Pancreas (tissue), 10 donors: ENCODE measurements around the gene PLEKHG4. TPM values are rescaled to one million over a fixed set of nuclear protein-coding genes. Genes with fewer than 3 reads are reported as not detected.

Experiments
- ATAC-seq, 4 donors: fragments of 200-7000 bp; cut with Tn5 transposase; one replicate each; pipeline versions ENCODE4 v1.8.0 to v1.9.1; 2020; ENCODE audit warnings: mild to moderate bottlenecking in 4 of 4, moderate library complexity in 4 of 4
- DNase-seq, 6 donors: peaks; one replicate each; pipeline ENCODE4 v3.0.0-alpha.2; 2020
- FAIRE-seq: peaks from 2 replicates; lab custom pipeline; 2012; peaks lifted over from hg19 to GRCh38; lab: Jason Lieb, UNC
- H3K27ac ChIP-seq, 4 donors: fragments of 200-600 bp; sonication (generic); 1 replicate in 3 of 4; 2 replicates in 1 of 4; pipeline versions ENCODE4 v1.5.0 to v1.8.0; 2020
- H3K27me3 ChIP-seq, 4 donors: fragments of 200-600 bp; one replicate each; pipeline ENCODE4 v1.8.0; 2021
- H3K36me3 ChIP-seq, 3 donors: fragments of 200-600 bp; sonication (generic) in 1 of 3; one replicate each; pipeline versions ENCODE4 v1.5.0 to v1.8.0; 2020 to 2021
- H3K4me1 ChIP-seq, 3 donors: fragments of 200-600 bp; one replicate each; pipeline ENCODE4 v1.8.0; 2021
- H3K4me3 ChIP-seq, 4 donors: fragments of 200-600 bp; sonication (generic) in 2 of 4; one replicate each; pipeline versions ENCODE4 v1.5.0 to v1.8.0; 2020 to 2021
- H3K9me3 ChIP-seq, 4 donors: fragments of 200-600 bp; one replicate each; pipeline ENCODE4 v1.8.0; 2021
- WGBS, 2 donors: extraction: QIAGEN DNeasy Blood & Tissue Kit; methylation state at CpG; one replicate each; pipeline ENCODE4 v1.1.7; 2013; 5-methylcytosine and 5-hydroxymethylcytosine counted together
- intact Hi-C, 3 donors: fragments of 100-400 bp; cut with DNase I; formaldehyde crosslinking; loops; one replicate each; pipeline versions ENCODE4 v1.11.1 to v1.14.2; 2022
- polyA plus RNA-seq, 2 donors: library from polyadenylated mRNA; stranded (reverse); fragments of 200-250 nt; gene quantifications; one replicate each; pipeline ENCODE4 v1.2.3, GENCODE V29; 2013
- total RNA-seq, 6 donors: library from RNA; stranded (reverse); fragmentation: NEBNext Ultra II Directional in 4 of 6; extraction: Animal tissue kit (Norgen Biotek cat#: 25700) in 4 of 6; gene quantifications; one replicate each; pipeline versions ENCODE4 v1.2.1 to v1.2.4, GENCODE V29; 2021 to 2023
- TF ChIP-seq, protein P1 (sequence below), 4 donors: fragments of 200-600 bp; sonication (generic) in 3 of 4; IDR thresholded peaks; one replicate each; pipeline versions ENCODE4 v1.5.0 to v1.8.0; 2021; ENCODE audit warnings: antibody characterized with exemption in 4 of 4
- donor health status: healthy with polysubstance abuse.
- donor health status: DM: no; HTN: no; CAD: no; lungs with moderate emphysema.
- donor health status: DM: no; HTN: no; CAD: no.
- donor health status: control.
- donor health status: control.
- donor health status: Bipolar disorder and iron deficiency.
- donor health status: DM: yes; HTN: yes; CAD: no.
- donor health status: DM: no; HTN: no; CAD: no.
- donor health status: DM: no; HTN: no; CAD: no.
- donor health status: DM: yes; HTN: yes; CAD: no.

Gene PLEKHG4, protein sequence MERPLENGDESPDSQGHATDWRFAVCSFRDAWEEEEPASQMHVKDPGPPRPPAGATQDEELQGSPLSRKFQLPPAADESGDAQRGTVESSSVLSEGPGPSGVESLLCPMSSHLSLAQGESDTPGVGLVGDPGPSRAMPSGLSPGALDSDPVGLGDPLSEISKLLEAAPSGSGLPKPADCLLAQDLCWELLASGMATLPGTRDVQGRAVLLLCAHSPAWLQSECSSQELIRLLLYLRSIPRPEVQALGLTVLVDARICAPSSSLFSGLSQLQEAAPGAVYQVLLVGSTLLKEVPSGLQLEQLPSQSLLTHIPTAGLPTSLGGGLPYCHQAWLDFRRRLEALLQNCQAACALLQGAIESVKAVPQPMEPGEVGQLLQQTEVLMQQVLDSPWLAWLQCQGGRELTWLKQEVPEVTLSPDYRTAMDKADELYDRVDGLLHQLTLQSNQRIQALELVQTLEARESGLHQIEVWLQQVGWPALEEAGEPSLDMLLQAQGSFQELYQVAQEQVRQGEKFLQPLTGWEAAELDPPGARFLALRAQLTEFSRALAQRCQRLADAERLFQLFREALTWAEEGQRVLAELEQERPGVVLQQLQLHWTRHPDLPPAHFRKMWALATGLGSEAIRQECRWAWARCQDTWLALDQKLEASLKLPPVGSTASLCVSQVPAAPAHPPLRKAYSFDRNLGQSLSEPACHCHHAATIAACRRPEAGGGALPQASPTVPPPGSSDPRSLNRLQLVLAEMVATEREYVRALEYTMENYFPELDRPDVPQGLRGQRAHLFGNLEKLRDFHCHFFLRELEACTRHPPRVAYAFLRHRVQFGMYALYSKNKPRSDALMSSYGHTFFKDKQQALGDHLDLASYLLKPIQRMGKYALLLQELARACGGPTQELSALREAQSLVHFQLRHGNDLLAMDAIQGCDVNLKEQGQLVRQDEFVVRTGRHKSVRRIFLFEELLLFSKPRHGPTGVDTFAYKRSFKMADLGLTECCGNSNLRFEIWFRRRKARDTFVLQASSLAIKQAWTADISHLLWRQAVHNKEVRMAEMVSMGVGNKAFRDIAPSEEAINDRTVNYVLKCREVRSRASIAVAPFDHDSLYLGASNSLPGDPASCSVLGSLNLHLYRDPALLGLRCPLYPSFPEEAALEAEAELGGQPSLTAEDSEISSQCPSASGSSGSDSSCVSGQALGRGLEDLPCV
- total RNA-seq (1 to 10 TPM; 3.5 to 8.1 (median 5.2) TPM), polyA plus RNA-seq (10 to 100 TPM; 17.2 to 28.5 TPM)

GRCh38 chr16:67279296-67280089 lies at the start of gene PLEKHG4:
Gene PLEKHG4, plus strand, starts transcription at chr16:67279532. Its CDS starts 513 bp downstream, at chr16:67280045.
- ATAC-seq (peak; percentile 91 to 98 (median 95)), DNase-seq (peak; percentile 60 to 91 (median 84)), FAIRE-seq (no peak)
- H3K4me3 ChIP-seq, result peak within 1 kb of the TSS; percentile 43 to 85 (median 64)
- intact Hi-C loops, result no loop called here
- no peaks in the 10 kb centered on the region for H3K36me3 ChIP-seq
- H3K9me3 ChIP-seq, result no peaks in the 10 kb centered on the region
- peaks cover 0 to 5% (median 0%) of the 10 kb centered on the region in 3 donors for H3K4me1 ChIP-seq
- H3K27ac ChIP-seq, result peak within 1 kb of the TSS in 1 of 4 donors; percentile 27
- no peaks in the 10 kb centered on the region for H3K27me3 ChIP-seq
- WGBS, 2 donors, result 26 to 27% methylated on average over 71 to 83 of the region's 83 CpGs
- TF ChIP-seq, protein P1, sequence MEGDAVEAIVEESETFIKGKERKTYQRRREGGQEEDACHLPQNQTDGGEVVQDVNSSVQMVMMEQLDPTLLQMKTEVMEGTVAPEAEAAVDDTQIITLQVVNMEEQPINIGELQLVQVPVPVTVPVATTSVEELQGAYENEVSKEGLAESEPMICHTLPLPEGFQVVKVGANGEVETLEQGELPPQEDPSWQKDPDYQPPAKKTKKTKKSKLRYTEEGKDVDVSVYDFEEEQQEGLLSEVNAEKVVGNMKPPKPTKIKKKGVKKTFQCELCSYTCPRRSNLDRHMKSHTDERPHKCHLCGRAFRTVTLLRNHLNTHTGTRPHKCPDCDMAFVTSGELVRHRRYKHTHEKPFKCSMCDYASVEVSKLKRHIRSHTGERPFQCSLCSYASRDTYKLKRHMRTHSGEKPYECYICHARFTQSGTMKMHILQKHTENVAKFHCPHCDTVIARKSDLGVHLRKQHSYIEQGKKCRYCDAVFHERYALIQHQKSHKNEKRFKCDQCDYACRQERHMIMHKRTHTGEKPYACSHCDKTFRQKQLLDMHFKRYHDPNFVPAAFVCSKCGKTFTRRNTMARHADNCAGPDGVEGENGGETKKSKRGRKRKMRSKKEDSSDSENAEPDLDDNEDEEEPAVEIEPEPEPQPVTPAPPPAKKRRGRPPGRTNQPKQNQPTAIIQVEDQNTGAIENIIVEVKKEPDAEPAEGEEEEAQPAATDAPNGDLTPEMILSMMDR (IDR thresholded peaks at IDR 0.05), result peak; percentile 63 to 79 (median 68)

GRCh38 chr16:67229906-67230808 lies 49.2 kb upstream of the PLEKHG4 start:
- no peak overlapping the region for H3K27ac ChIP-seq
- peak in 2 of 6 donors; percentile 22 to 65 for DNase-seq
- H3K36me3 ChIP-seq, result peaks cover 0 to 26% (median 19%) of the 10 kb centered on the region in 3 donors
- H3K27me3 ChIP-seq, result no peaks in the 10 kb centered on the region
- ATAC-seq, result no peak
- WGBS, 2 donors, result 90 to 92% methylated on average over 28 to 32 of the region's 32 CpGs
- FAIRE-seq, result no peak
- TF ChIP-seq, protein P1 (IDR thresholded peaks at IDR 0.05), result no peak
- H3K4me1 ChIP-seq, result peaks cover 0 to 9% (median 6%) of the 10 kb centered on the region in 3 donors
- H3K9me3 ChIP-seq, result no peaks in the 10 kb centered on the region
- intact Hi-C loops, result no loop called here
- no peak overlapping the region for H3K4me3 ChIP-seq

DNA sequence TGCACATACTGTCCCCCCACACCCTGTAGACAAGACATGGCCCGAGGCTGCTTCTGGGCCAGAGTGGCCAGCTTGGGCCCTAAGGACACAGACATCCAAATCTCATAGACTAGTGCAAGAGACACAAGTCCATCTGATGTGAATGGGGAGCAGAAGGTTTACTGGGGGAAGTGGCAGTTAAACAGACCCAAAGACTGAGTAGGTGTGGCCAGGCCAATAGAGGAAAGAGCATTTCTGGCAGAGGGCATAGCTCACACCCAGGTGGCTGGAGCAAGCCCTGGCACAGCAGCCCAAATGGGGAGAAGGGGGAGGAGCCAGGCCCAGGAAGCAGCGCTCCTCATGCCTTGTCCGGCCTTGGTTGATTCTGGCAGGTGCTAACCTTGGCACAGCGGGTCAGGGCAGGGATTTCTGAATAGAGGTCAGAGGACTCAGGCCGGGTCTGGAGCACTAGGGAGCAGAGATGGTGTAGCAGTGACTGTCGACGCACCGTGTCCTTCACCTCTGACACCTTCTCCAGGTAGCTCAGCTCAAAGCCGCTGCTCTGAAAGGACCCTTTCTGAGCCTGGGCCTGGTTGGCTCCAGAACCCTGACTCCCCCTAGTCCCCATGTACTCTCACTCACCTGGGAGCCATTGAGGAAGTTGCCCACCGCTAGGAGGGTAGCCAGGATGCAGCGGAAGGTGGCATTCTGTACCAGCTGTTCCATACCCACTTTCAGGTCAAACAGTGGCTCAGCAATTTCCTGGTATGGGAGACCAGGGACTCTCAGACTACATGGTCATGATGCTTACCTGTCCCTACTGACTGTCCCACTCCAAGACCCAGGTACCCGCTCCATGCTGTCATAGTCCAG lies 48.3 kb upstream of the PLEKHG4 start:
- TF ChIP-seq, protein P1 (IDR thresholded peaks at IDR 0.05), result no peak
- Histone ChIP-seq H3K36me3 (peaks cover 0 to 26% (median 19%) of the 10 kb centered on the region in 3 donors), H3K27ac (no peak overlapping the region), H3K27me3 (no peaks in the 10 kb centered on the region), H3K4me3 (no peak overlapping the region), H3K4me1 (peaks cover 0 to 9% (median 6%) of the 10 kb centered on the region in 3 donors), H3K9me3 (no peaks in the 10 kb centered on the region)
- FAIRE-seq, result no peak
- intact Hi-C loops, result no loop called here
- WGBS, 2 donors, result 70 to 74% methylated on average over 12 of the region's 12 CpGs
- DNase-seq, result peak in 2 of 6 donors; percentile 37 to 46
- ATAC-seq, result no peak
